NCI-H510A treated with DMSO at 0.1 percent for 48 hours (cell line): Measurements from ENCODE around the gene EMC8.

Experiments used
- DNase-seq: peaks from one replicate; lab custom pipeline; 2025; lab: John Stamatoyannopoulos, UW

The EMC8 gene

GRCh38 chr16:85781695-85782370, 17.5 kb downstream of the EMC8 start:
- no peak for DNase-seq

- no peak for DNase-seq
These were observed 18.2 kb downstream of the EMC8 start for GRCh38 chr16:85781156-85781555.

DNA sequence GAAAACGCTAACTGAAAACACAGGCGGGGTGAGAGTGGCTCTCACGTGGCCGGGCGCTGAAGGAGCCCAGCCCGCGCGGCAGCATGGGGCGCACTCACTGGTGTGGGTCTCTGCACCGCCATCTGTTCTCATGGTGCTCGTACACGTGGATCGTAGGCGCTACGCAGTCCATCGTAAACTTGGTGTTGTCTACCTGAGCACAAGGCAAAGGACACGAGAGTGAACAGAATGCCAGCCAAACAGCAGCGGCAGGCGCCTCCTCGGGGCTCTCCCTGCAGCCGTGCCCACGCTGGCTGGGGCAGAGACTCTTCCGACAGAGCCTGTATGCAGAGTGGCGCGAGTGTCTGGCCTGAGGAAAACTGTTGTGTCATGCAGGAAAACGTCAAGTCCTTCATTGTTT, 19.1 kb downstream of the EMC8 start:
- no peak for DNase-seq

DNA sequence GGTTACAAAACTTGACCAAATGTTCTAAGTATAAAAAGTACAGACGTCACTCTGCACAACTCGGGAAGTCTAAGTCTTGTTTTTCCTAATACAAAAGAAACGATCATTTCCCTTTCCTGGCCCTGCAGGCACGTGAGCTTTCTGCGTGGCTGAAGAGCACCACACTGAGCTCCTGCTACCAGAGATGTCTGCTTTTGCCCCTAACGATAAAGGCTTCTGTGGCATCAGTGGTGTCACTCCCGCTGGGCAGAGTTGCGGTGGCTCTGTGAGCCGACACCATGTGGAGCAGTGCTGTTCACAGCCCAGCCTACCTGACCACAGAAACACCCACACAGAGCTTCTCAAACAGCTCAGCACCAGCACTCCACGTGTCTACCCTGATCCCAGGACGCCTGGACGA, 20.5 kb downstream of the EMC8 start:
- DNase-seq = no peak

DNA sequence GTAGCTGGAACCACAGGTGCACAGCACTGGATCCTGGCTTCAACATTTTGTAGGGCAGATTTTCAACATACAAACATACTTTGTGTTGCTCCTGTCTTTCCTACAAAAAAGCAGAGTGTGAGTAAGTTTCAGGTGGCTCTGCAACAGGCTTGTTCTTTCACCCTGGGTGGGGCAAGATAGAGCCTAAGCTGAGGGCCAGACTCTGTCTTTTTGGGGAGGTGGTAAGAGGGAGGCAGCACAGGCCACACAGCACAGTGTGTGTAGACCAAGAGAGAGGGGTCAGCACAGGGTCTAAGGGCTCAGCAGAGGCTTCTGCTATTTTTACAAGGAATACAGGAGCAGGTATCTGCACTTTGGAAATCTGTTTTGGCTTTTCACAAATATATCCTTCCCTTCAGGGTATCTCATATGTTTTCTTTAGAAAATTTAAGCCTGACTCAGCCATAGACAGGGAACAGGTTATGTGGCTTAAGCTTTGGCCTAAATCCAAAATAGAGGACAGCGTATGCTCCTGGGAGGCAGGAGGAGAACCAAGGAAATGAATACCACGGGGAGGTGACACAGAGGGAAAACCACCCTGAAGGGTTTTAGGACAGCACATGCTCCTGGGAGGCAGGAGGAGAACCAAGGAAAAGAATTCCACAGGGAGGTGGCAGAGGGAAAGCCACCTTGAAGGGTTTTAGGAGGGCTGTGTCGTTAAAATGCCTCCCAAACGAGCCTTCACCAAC, 21.6 kb downstream of the EMC8 start:
- no peak for DNase-seq

- DNase-seq = no peak
These were observed 24.5 kb downstream of the EMC8 start for GRCh38 chr16:85774811-85775210.

DNA sequence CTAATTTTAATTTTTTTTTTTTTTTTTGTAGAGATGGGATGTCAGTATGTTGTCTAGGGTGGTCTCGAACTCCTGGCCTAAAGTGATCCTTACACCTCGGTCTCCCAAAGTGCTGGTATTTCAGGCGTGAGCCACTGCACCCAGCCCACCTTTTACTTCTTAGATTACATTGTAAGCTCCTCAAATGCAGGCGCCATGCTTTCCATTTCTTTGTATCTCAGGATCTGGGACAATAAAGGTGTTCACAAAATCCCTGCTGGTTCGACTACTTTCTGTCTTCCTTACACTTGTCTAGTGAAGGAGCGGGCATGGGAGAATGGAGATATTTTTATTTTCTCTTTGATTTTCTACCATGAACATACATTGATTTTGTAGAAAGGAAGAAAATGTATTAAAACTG, 25.2 kb downstream of the EMC8 start:
- DNase-seq = no peak

DNA sequence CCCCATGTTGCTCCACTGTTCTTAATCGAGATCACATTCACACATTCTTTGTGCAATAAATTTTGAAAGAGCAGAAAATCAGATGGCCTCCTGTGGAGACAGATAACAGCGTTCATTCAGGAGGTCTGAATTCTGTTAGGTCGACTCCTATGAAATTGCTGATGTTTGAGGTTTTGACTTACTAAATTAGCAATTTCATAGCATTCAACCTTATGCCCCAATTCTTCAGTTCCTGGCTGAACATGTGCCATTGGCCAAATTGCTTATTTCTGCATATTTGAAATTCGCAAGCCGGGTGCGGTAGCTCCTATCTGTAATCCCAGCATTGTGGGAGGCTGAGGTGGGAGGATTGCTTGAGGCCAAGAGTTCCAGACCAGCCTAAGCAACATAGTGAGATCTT, 26.3 kb downstream of the EMC8 start:
- DNase-seq = no peak

GRCh38 chr16:85770741-85771140, 28.6 kb downstream of the EMC8 start:
- no peak for DNase-seq

DNA sequence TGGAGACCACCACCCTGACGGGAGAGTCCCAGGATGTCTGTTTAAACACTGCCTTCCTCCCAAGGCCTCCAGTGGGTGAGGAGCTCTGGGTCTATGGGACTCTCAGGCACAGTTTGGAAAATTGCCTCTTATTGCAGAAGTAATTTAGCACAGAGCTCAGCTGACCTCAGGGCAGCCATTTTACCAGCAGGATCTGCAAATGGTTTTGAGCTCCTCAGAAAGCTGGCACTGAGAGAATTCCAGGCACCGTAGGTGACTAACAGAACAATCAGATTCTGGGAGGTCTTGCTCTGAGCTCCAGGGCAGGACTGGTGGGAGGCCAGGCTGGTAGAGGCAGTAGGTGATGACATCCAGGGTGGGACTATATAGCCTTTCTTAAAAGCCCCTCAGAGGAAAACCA, 31.1 kb downstream of the EMC8 start:
- DNase-seq = no peak

- no peak for DNase-seq
These were observed 31.8 kb downstream of the EMC8 start for GRCh38 chr16:85767531-85767930.

DNA sequence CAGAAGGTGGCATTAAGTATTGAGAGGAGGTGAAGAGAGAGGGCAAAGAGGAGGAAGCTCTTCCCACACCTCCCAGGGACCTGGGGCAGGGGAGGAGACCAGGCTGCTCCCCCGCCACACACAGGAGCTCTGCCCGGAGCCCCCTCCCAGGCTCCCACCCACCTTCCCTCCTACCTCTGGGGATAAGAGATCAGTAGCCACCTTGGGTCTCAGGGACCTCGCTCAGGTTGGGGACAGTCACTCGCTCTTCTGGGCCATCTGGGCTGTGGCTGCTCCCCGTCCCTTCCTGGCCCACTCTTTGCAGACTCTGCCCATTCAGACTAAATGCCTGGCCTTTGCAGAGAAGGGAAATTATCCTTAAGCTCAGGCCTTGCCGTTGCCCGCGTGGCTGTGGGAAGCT, 33.6 kb downstream of the EMC8 start:
- no peak for DNase-seq

DNA sequence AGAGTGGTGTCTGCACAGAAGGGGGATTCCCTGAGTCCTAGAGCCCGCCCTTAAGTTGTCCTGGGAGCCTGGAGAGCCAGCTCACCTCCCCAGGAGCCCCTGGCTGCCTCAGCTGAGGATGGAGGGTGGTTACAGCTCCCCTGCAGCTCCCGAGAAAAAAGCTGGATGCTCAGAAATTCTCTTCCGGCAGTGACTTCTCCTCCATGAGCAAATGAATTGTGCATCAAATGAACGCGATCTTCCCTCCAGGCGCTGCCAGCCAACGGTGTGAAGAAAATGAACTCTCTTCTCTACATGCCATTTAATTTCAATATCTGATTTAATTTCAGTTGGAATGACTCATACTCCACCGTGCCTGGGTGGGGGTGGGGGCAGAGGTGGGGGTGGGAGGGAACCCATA, 34.1 kb downstream of the EMC8 start:
- DNase-seq = no peak

- no peak for DNase-seq
These were observed 35.7 kb downstream of the EMC8 start for GRCh38 chr16:85763616-85764015.

- DNase-seq = no peak
These were observed 36.4 kb downstream of the EMC8 start for GRCh38 chr16:85762970-85763369.

GRCh38 chr16:85761861-85762260, 37.5 kb downstream of the EMC8 start:
- no peak for DNase-seq

DNA sequence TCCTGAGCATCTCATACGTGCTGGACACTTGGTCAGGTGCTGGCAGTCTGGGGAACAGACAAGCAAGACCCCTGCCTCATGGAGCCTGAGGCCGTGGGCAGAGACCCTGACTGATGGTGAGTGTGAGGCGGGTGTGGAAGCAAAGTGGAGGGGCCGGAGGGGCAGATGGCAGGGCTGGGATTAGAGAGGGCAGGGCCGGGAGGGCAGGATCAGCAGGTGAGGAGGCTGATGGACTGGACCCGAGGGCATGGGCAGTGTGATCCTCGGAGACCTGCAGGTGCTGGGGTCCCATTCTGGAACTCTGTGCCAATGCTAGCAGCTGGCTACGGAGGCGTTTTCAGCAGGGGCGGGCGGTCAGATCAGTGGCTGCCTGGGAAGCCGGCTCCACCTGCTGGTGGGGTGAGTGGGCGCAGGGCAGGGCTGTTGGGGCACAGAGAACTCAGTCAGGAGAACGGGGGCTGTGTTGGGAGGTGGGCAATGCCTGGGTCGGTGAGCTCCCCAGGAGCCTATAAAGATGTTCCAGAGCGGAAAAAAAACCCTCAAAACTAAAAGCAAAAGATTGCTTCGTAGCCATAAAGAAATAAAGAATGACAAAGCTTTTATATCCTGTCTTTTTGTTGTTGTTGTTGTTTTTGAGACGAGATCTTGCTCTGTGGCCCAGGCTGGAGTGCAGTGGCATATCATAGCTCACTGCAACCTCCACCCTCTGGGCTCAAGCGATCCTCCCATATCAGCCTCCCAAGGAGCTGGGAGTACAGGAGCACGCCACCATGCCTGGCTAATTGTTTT, 39.5 kb downstream of the EMC8 start:
- DNase-seq = peak; percentile 4

DNA sequence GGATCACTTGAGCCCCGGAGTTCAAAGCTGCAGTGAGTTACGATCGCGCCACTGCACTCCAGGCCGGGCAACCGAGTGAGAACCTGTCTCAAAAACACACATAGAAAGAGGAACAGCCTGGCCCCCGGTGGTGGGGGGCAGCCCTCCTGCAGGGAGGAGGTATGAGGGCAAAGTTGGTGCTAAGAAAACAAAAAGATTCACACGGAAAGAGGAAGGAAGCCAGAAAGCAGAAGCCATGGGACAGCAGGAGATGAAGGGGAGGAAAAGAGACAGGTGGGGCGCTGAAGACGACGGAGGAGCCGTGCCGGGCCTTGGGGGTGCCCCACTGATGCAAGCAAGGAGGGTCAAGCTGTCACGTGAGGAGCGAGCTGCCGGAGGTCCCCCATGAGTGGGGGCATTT, 40.2 kb downstream of the EMC8 start:
- no peak for DNase-seq

GRCh38 chr16:85757341-85757822, 42.0 kb downstream of the EMC8 start:
- DNase-seq = no peak

- no peak for DNase-seq
These were observed 43.2 kb downstream of the EMC8 start for GRCh38 chr16:85755929-85756768.

DNA sequence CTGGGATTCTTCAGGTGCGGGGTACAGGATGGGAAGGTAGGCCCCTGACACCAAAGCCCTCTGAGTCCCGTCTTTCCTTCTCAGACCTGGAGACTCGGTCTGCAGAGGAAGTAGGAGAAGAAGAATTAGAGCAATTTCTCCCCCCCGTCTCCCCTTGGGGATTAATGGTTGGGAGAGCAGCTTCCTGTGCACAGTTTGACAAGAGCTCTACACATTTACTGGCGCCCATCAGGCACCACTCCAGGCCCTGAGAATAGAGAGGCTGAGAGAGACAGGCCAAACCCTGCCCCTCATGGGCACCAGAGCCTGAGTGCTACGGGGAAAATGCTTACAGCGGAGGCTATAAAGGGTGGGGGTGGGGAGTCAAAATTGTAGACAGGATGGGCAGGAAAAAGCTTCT, 44.9 kb downstream of the EMC8 start:
- DNase-seq = peak; percentile 64

DNA sequence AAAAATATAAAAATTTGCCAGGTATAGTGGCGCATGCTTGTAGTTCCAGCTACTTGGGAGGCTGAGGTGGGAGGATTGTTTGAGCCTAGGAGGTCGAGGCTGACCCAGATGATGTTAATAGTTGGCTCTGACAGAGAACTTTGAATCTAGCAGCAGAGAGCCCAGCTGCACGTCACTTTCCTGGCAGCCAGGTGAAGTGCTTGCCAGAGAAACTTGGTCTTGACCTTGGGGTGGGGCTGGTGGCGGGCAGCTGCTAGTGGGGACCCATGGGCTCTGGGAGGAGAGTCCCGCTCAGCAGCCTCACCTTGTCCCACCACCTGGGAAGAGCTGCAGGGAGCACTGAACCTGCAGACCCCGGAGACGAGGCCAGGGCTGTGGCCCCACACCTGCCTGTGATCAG, 45.4 kb downstream of the EMC8 start:
- peak; percentile 15 for DNase-seq
